IMR-90 (cell line): ENCODE results near the gene ARRB1. TPM values are rescaled to one million over a fixed set of nuclear protein-coding genes. Genes with fewer than 3 reads are reported as not detected.

Source experiments
- ATAC-seq: fragments of 200-7000 bp; cut with Tn5 transposase; 2 replicates; pipeline ENCODE4 v1.9.1; 2020; ENCODE audit warnings: low read depth, mild to moderate bottlenecking, moderate library complexity
- BruUV-seq: library from RNA; stranded (reverse); fragments of 400-500 nt; replicated peaks from 2 replicates; lab custom pipeline; 2021; lab: Mats Ljungman, UMichigan
- CTCF ChIA-PET: fragments of 300-600 bp; formaldehyde crosslinking; extraction: SDS; loops from one replicate; lab custom pipeline; 2021; ENCODE audit warnings: antibody characterized with exemption; lab: Yijun Ruan, JAX
- POLR2A ChIA-PET: fragments of 300-600 bp; sonication (Branson Sonifier 250); formaldehyde crosslinking; loops from one replicate; lab custom pipeline; 2022; ENCODE audit warnings: antibody characterized with exemption; ENCODE audit not compliant: unreplicated experiment; lab: Charles Lee
- DNase-seq: peaks from one replicate; pipeline ENCODE4 v3.0.0; 2013
- H2AFZ ChIP-seq: replicated peaks from 2 replicates; pipeline ENCODE3; 2013; ENCODE audit warnings: low read length, mild to moderate bottlenecking; ENCODE audit not compliant: poor library complexity
- H2AK5ac ChIP-seq: 2 replicates; pipeline ENCODE4 v1.6.1; 2013; ENCODE audit warnings: low read depth, low read length, inconsistent platforms
- H2AK9ac ChIP-seq: replicated peaks from 2 replicates; pipeline ENCODE3; 2013; ENCODE audit warnings: mild to moderate bottlenecking, low read depth, low read length, moderate library complexity; ENCODE audit not compliant: poor library complexity
- H2BK120ac ChIP-seq: 2 replicates; pipeline ENCODE4 v1.6.1; 2013; ENCODE audit warnings: low read depth, low read length, inconsistent platforms
- H2BK15ac ChIP-seq: 3 replicates; pipeline ENCODE4 v1.6.1; 2013; ENCODE audit warnings: low read depth, low read length, inconsistent platforms
- H2BK20ac ChIP-seq: 2 replicates; pipeline ENCODE4 v1.6.1; 2013; ENCODE audit warnings: low read depth, mild to moderate bottlenecking, inconsistent platforms, low read length, moderate library complexity
- H2BK5ac ChIP-seq: 2 replicates; pipeline ENCODE4 v1.6.1; 2013; ENCODE audit warnings: mild to moderate bottlenecking, low read depth, low read length, inconsistent platforms; ENCODE audit not compliant: poor library complexity, severe bottlenecking
- H3K14ac ChIP-seq: replicated peaks from 2 replicates; pipeline ENCODE4 v1.6.1; 2013; ENCODE audit warnings: low read depth, low read length, inconsistent platforms
- H3K18ac ChIP-seq: 2 replicates; pipeline ENCODE4 v1.6.1; 2013; ENCODE audit warnings: low read depth, low read length, control low read depth
- H3K23ac ChIP-seq: 2 replicates; pipeline ENCODE4 v1.6.1; 2013; ENCODE audit warnings: low read depth, low read length, inconsistent platforms
- H3K27ac ChIP-seq: 2 replicates; pipeline ENCODE4 v1.5.1; 2013; ENCODE audit warnings: mild to moderate bottlenecking, control low read depth, low read length; ENCODE audit not compliant: insufficient read depth
- H3K27me3 ChIP-seq: 2 replicates; pipeline ENCODE4 v1.6.1; 2013; ENCODE audit warnings: low read length; ENCODE audit not compliant: control insufficient read depth, insufficient read depth
- H3K36me3 ChIP-seq: 2 replicates; pipeline ENCODE4 v1.6.1; 2013; ENCODE audit warnings: low read length, mixed read lengths; ENCODE audit not compliant: control insufficient read depth, insufficient read depth
- H3K4ac ChIP-seq: 2 replicates; pipeline ENCODE4 v1.6.1; 2013; ENCODE audit warnings: low read depth, low read length, inconsistent platforms
- H3K4me1 ChIP-seq: 2 replicates; pipeline ENCODE4 v1.6.1; 2013; ENCODE audit warnings: low read length, mixed read lengths; ENCODE audit not compliant: control insufficient read depth, insufficient read depth
- H3K4me2 ChIP-seq: 2 replicates; pipeline ENCODE4 v1.6.1; 2013; ENCODE audit warnings: low read depth, mild to moderate bottlenecking, control low read depth, low read length, moderate library complexity
- H3K4me3 ChIP-seq: 2 replicates; pipeline ENCODE4 v1.5.1; 2013; ENCODE audit warnings: low read depth, mild to moderate bottlenecking, control low read depth, low read length, moderate library complexity; ENCODE audit not compliant: insufficient read depth
- H3K56ac ChIP-seq: 2 replicates; pipeline ENCODE4 v1.6.1; 2013; ENCODE audit warnings: low read length, inconsistent platforms; ENCODE audit not compliant: insufficient read depth; ENCODE audit errors: extremely low read depth
- H3K79me1 ChIP-seq, 2 experiments: 2 replicates each; pipeline ENCODE4 v1.6.1; 2013; ENCODE audit warnings: low read length in 2 of 2, inconsistent platforms in 1 of 2, low read depth in 1 of 2
- H3K9ac ChIP-seq: 2 replicates; pipeline ENCODE4 v1.6.1; 2013; ENCODE audit warnings: low read depth, low read length, control low read depth
- H3K9me1 ChIP-seq: 2 replicates; pipeline ENCODE4 v1.6.1; 2013; ENCODE audit warnings: low read length, inconsistent platforms; ENCODE audit not compliant: insufficient read depth
- H3K9me3 ChIP-seq: 2 replicates; pipeline ENCODE4 v1.6.1; 2013; ENCODE audit warnings: low read length; ENCODE audit not compliant: control insufficient read depth, insufficient read depth
- H4K20me1 ChIP-seq: 2 replicates; pipeline ENCODE4 v1.6.1; 2013; ENCODE audit warnings: low read length, inconsistent platforms; ENCODE audit not compliant: insufficient read depth
- H4K5ac ChIP-seq: 2 replicates; pipeline ENCODE4 v1.6.1; 2013; ENCODE audit warnings: mild to moderate bottlenecking, low read depth, low read length, control low read depth
- H4K8ac ChIP-seq, 2 experiments: 2 replicates each; pipeline ENCODE4 v1.6.1; 2013; ENCODE audit warnings: low read depth in 2 of 2, low read length in 2 of 2, control low read depth in 1 of 2, inconsistent platforms in 1 of 2
- H4K91ac ChIP-seq: 2 replicates; pipeline ENCODE4 v1.6.1; 2013; ENCODE audit warnings: low read depth, low read length, inconsistent platforms; ENCODE audit not compliant: insufficient read depth
- BHLHE40 ChIP-seq: fragments of 150-350 bp; IDR thresholded peaks from 2 replicates; pipeline ENCODE4 v1.6.1; 2016; ENCODE audit warnings: mild to moderate bottlenecking, low read depth, low read length
- FOS ChIP-seq: fragments of 150-350 bp; IDR thresholded peaks from 2 replicates; pipeline ENCODE4 v1.6.1; 2016; ENCODE audit warnings: low read depth, low read length
- MAFK ChIP-seq: IDR thresholded peaks from 2 replicates; pipeline ENCODE4 v1.6.1; 2012; ENCODE audit warnings: low read depth, low read length, improper control_type of control experiment
- NFE2L2 ChIP-seq: fragments of 150-350 bp; IDR thresholded peaks from 2 replicates; pipeline ENCODE4 v1.6.1; 2016; ENCODE audit warnings: low read depth, mild to moderate bottlenecking, low read length
- POLR2A ChIP-seq: IDR thresholded peaks from 2 replicates; pipeline ENCODE4 v1.6.1; 2012; ENCODE audit warnings: mild to moderate bottlenecking, low read depth, low read length
- RAD21 ChIP-seq: IDR thresholded peaks from 2 replicates; pipeline ENCODE4 v1.6.1; 2012; ENCODE audit warnings: low read length, improper control_type of control experiment
- RCOR1 ChIP-seq: IDR thresholded peaks from 2 replicates; pipeline ENCODE4 v1.6.1; 2012; ENCODE audit warnings: mild to moderate bottlenecking, low read length, improper control_type of control experiment; ENCODE audit not compliant: insufficient replicate concordance
- SMC3 ChIP-seq: fragments of 150-350 bp; IDR thresholded peaks from 2 replicates; pipeline ENCODE4 v1.6.1; 2016; ENCODE audit warnings: low read depth, mild to moderate bottlenecking, antibody characterized with exemption, low read length, moderate library complexity
- WGBS, 2 experiments: methylation state at CpG; one replicate each; pipeline versions ENCODE4 v1.1.5 to v1.1.7; 2013; ENCODE audit warnings: missing lambda C conversion rate in 2 of 2; ENCODE audit not compliant: insufficient read length in 1 of 2; ENCODE audit errors: extremely low coverage in 2 of 2; 5-methylcytosine and 5-hydroxymethylcytosine counted together
- dilution Hi-C: fragments of 300-500 bp; cut with HindIII; formaldehyde crosslinking; loops from one replicate; pipeline ENCODE4 v1.14.3; 2018; ENCODE audit warnings: low sequenced_read_pairs; ENCODE audit not compliant: unreplicated experiment
- in situ Hi-C: fragments of 300-500 bp; cut with MboI; formaldehyde crosslinking; loops from 3 replicates; pipeline ENCODE4 v1.14.3; 2019; ENCODE audit warnings: low sequenced_read_pairs, inconsistent platforms, mixed read lengths
- intact Hi-C: fragments of 100-400 bp; cut with micrococcal nuclease; formaldehyde crosslinking; loops from 2 replicates; pipeline ENCODE4 v1.10.0; 2022
- polyA plus RNA-seq, 3 experiments: library from polyadenylated mRNA; depleted of rRNA; stranded (reverse); fragments of >200 nt; gene quantifications; 2 replicates each; pipeline ENCODE4 v1.2.3, GENCODE V29; 2012; ENCODE audit warnings: low replicate concordance in 1 of 3
- total RNA-seq: library from RNA; depleted of rRNA; stranded (reverse); fragments of >200 nt; gene quantifications from 2 replicates; pipeline ENCODE4 v1.2.3, GENCODE V29; 2012
- TF ChIP-seq, protein P1 (sequence below): conservative IDR thresholded peaks from 2 replicates; pipeline ENCODE4 v1.5.1; 2012; ENCODE audit warnings: mild to moderate bottlenecking, low read depth, low read length, improper control_type of control experiment
- TF ChIP-seq, protein P2 (sequence below): fragments of 150-350 bp; IDR thresholded peaks from 2 replicates; pipeline ENCODE4 v1.6.1; 2017; ENCODE audit warnings: mild to moderate bottlenecking, antibody characterized with exemption, low read length, low read depth

Gene ARRB1
- total and polyA plus RNA-seq, 2 of the 4 experiments (the other 2 are of a cell fraction) = 11.0 to 17.4 TPM

DNA sequence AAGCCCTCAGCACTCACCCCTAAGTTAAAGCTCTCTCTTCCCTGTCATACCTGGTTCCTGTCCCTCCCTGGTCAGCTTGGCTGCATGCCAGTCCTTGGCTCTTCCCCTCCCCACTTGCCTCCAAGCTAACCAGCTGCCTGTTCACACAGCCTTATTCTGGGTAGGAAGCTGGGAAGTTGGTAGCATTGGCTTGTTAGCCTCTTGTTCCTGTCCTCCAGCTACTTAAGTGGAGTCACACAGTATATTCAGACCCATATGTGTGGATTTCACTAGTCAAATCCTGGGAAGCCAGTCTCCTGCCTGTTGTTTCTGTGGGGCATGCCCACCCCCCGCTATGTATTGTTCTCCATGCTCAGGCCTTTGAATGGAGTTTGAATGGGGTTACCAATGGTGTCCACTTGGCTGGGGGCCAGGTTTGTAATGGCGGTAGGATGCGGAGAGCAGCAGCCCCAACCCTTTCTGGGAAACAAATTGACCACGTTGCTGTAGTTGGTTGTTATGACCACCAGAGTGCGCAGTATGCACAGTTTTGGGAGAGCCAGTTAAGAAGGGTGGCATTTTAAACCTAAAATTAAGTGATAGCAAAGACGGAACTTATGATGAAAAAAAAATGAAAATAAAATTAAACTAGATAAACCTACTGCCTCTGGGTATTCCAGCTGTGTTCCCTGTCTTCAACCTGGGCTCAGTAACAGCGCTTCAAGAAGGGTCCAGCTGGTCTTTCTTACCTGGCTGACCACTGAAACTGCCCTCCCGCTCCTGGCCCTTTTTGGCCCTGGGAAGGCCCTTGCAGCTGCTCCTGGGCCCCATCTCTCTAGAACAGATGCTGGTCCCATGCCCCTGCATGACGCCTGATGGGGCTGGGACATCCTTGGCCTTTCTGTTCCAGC lies 37.2 kb upstream of the ARRB1 start (continued):
- TF ChIP-seq, protein P1, sequence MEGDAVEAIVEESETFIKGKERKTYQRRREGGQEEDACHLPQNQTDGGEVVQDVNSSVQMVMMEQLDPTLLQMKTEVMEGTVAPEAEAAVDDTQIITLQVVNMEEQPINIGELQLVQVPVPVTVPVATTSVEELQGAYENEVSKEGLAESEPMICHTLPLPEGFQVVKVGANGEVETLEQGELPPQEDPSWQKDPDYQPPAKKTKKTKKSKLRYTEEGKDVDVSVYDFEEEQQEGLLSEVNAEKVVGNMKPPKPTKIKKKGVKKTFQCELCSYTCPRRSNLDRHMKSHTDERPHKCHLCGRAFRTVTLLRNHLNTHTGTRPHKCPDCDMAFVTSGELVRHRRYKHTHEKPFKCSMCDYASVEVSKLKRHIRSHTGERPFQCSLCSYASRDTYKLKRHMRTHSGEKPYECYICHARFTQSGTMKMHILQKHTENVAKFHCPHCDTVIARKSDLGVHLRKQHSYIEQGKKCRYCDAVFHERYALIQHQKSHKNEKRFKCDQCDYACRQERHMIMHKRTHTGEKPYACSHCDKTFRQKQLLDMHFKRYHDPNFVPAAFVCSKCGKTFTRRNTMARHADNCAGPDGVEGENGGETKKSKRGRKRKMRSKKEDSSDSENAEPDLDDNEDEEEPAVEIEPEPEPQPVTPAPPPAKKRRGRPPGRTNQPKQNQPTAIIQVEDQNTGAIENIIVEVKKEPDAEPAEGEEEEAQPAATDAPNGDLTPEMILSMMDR = peak; percentile 93

DNA sequence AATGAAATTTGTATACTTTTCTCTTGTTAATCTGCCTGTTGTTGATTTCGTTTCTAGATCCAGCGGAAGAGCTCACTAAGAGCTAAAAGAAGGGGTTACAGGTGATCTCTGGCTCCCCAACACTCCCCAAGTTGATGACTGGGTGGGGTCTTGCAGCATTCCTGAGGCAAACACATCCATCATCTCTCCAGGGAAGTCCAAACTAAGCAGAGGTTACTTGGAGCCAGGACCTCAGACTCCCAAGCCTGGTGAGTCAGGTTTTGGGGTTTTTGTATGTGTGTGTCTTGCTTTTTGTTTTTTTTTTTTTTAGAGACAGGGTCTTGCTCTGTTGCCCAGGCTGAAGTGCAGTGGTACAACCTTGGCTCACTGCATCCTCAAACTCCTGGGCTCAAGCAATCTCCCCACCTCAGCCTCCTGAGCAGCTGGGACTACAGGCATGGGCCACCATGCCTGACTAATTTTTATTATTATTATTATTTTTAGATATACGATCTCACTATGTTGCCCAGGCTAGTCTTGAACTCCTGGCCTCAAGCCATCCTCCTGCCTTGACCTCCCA lies 36.4 kb upstream of the ARRB1 start:
- no peak overlapping the region for H3K18ac ChIP-seq
- no peak overlapping the region for H2BK15ac ChIP-seq
- H3K4me1 ChIP-seq = peaks cover 4% of the 10 kb centered on the region
- H3K56ac ChIP-seq = no peak overlapping the region
- H4K20me1 ChIP-seq = peaks cover 5% of the 10 kb centered on the region; the same call in 1 of the 2 replicates
- no peak overlapping the region for H2AFZ ChIP-seq
- no peak overlapping the region for H2AK9ac ChIP-seq
- no peak overlapping the region for H3K9ac ChIP-seq
- CTCF ChIA-PET = interaction anchor here (0.6 to 2.9 kb wide), 6 partner anchors 48 to 210 kb away, joined by 3 to 20 read pairs (median 6); no protein-coding TSS in a partner anchor
- dilution Hi-C loops (no loop called here), in situ Hi-C loops (no loop called here), intact Hi-C loops (loop anchor here (1.0 to 5.0 kb wide), 2 partner anchors 144 to 479 kb away; no protein-coding TSS in a partner anchor)
- POLR2A ChIA-PET = no interaction called here
- H2BK20ac ChIP-seq = no peak overlapping the region; the same call in 1 of the 2 replicates
- peaks cover 4% of the 10 kb centered on the region for H3K27me3 ChIP-seq
- no peak overlapping the region for H2AK5ac ChIP-seq
- H3K79me1 ChIP-seq = no peaks in the 10 kb centered on the region
- H3K36me3 ChIP-seq = no peaks in the 10 kb centered on the region
- DNase-seq (no peak), ATAC-seq (no peak)
- no peak overlapping the region for H3K14ac ChIP-seq
- no peak overlapping the region for H2BK5ac ChIP-seq
- no peak overlapping the region for H3K4ac ChIP-seq
- no peak overlapping the region for H4K8ac ChIP-seq
- H3K9me1 ChIP-seq = no peaks in the 10 kb centered on the region
- no peak overlapping the region for H2BK120ac ChIP-seq
- no CpG with 5 or more reads among the region's 3 CpGs for WGBS, 2 experiments
- H3K23ac ChIP-seq = no peak overlapping the region
- no peak overlapping the region for H3K4me2 ChIP-seq
- no peak overlapping the region for H3K4me3 ChIP-seq
- no peaks in the 10 kb centered on the region for H3K9me3 ChIP-seq
- H4K5ac ChIP-seq = no peak overlapping the region
- no TSS peak for BruUV-seq
- no peak overlapping the region for H4K91ac ChIP-seq
- H3K27ac ChIP-seq = no peak overlapping the region
- TF ChIP-seq FOS (no peak), POLR2A (no peak), MAFK (no peak), NFE2L2 (no peak), BHLHE40 (no peak), RCOR1 (no peak), RAD21 (no peak), SMC3 (no peak)
- TF ChIP-seq, protein P1 = no peak
- TF ChIP-seq, protein P2, sequence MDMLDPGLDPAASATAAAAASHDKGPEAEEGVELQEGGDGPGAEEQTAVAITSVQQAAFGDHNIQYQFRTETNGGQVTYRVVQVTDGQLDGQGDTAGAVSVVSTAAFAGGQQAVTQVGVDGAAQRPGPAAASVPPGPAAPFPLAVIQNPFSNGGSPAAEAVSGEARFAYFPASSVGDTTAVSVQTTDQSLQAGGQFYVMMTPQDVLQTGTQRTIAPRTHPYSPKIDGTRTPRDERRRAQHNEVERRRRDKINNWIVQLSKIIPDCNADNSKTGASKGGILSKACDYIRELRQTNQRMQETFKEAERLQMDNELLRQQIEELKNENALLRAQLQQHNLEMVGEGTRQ = no peak
